GM18511 (cell line): ENCODE measurements around the gene KIT.

Experiments
- ATAC-seq: cut with Tn5 transposase; IDR thresholded peaks from one replicate; pipeline ENCODE4 v1.9.1; 2021; ENCODE audit warnings: mild to moderate bottlenecking, moderate library complexity; ENCODE audit not compliant: unreplicated experiment

Gene KIT

GRCh38 chr4:54659749-54660535, 2.2 kb downstream of the KIT start:
- no peak for ATAC-seq

- no peak for ATAC-seq
Measured at GRCh38 chr4:54660591-54660990, 2.8 kb downstream of the KIT start.

GRCh38 chr4:54661169-54661568, 3.4 kb downstream of the KIT start:
- ATAC-seq = no peak

- no peak for ATAC-seq
Measured at GRCh38 chr4:54661686-54662085, 3.9 kb downstream of the KIT start.

GRCh38 chr4:54662123-54662522, 4.4 kb downstream of the KIT start:
- no peak for ATAC-seq

- no peak for ATAC-seq
Measured at GRCh38 chr4:54662901-54663585, 5.3 kb downstream of the KIT start.

- no peak for ATAC-seq
Measured at GRCh38 chr4:54664400-54664799, 6.6 kb downstream of the KIT start.

- no peak for ATAC-seq
Measured at GRCh38 chr4:54668014-54668611, 10.4 kb downstream of the KIT start.

- ATAC-seq = no peak
Measured at GRCh38 chr4:54669831-54670230, 12.1 kb downstream of the KIT start.

- no peak for ATAC-seq
Measured at GRCh38 chr4:54675721-54676461, 18.1 kb downstream of the KIT start.

- ATAC-seq = no peak
Measured at GRCh38 chr4:54676658-54677057, 18.9 kb downstream of the KIT start.

- ATAC-seq = no peak
Measured at GRCh38 chr4:54677416-54677815, 19.7 kb downstream of the KIT start.

GRCh38 chr4:54677853-54678650, 20.3 kb downstream of the KIT start:
- no peak for ATAC-seq

GRCh38 chr4:54678826-54679225, 21.1 kb downstream of the KIT start:
- ATAC-seq = no peak

- no peak for ATAC-seq
Measured at GRCh38 chr4:54679813-54680212, 22.1 kb downstream of the KIT start.

GRCh38 chr4:54683616-54684346, 26.0 kb downstream of the KIT start:
- ATAC-seq = peak; percentile 42

GRCh38 chr4:54685810-54686209, 28.1 kb downstream of the KIT start:
- ATAC-seq = no peak

GRCh38 chr4:54687887-54688841, 30.4 kb downstream of the KIT start:
- ATAC-seq = peak; percentile 67

- no peak for ATAC-seq
Measured at GRCh38 chr4:54695337-54695736, 37.6 kb downstream of the KIT start.
